ENCODE data around the gene DRAM2. TPM values are rescaled to one million over a fixed set of nuclear protein-coding genes. Genes with fewer than 3 reads are reported as not detected.

Gene DRAM2
- total RNA-seq: 55.0 TPM

DNA sequence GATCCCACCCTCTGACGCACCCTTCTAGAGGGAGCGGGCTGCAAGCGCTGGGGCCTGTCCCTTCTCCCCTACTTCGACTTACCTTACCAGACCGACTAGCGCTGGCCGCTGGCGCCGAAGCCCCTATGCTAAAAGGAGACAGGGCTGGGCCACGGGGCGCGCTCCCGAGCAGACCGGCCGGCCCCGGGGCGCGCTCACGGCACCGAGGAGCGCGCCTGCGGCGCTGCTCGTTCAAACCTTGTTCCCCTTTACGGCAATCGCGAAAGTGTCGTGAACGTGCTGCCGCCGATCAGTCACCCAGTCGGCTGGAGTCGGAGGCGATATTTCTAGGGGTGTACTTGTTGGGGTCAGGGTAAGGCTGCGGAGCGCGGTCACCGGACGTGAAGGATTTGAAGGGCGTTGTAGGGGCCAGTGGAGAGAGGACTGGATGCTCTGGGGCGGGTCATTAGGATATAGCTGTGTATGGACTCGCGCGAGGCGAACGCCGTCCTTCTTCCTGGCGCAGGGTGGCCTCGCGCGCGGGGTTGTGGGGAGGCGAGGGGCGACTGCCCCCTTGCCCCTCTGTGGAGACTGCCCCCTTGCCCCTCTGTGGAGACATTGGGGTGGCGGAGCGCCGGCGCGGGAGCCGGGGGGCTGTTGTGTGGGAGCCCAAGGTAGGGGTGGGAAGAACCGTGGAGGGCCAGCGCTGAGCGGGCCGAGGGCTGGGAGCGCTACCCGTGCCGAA is at the start of gene DRAM2, which contains the start of gene CEPT1:
TSS of gene DRAM2 (minus strand) at position 138 of the 724 bp plus-strand sequence. CDS start 8,539 bp downstream, outside the sequence.
TSS of gene CEPT1 (plus strand) at position 268 of the 724 bp plus-strand sequence. CDS start 7,492 bp downstream, outside the sequence.

Other genes starting within 250 kb of the DRAM2 start
- gene LRIF1, start 176.2 kb downstream of the DRAM2 start, total RNA-seq: 15.5 TPM
- 67.4 TPM for gene CEPT1, start 130 bp upstream of the DRAM2 start, total RNA-seq
- gene DENND2D, start 60.6 kb upstream of the DRAM2 start, total RNA-seq: 6.2 TPM
- not detected for gene CHI3L2, start 87.6 kb upstream of the DRAM2 start, total RNA-seq
- gene CHIA, start 150.8 kb upstream of the DRAM2 start, total RNA-seq: not detected

Data from camera-type eye (tissue), 1 donor.